ENCODE results near the gene UGT1A9.

- TF ChIP-seq CTCF (IDR thresholded peaks at IDR 0.05; ENCODE audit: low read depth, low read length) (no peak), MAX (IDR thresholded peaks at IDR 0.05; ENCODE audit: low read depth, low read length) (no peak)
Observed at GRCh38 chr2:233638836-233639235, 32.9 kb upstream of the UGT1A9 start.
